ENCODE data around the gene OLIG1. TPM values are rescaled to one million over a fixed set of nuclear protein-coding genes. Genes with fewer than 3 reads are reported as not detected.

Gene OLIG1
- polyA plus RNA-seq, 1 experiment: not detected

- no peaks in the 10 kb centered on the region for H3K36me3 ChIP-seq (ENCODE audit: control insufficient read depth, insufficient read depth, low read length)
These were observed 9.1 kb downstream of the OLIG1 start for GRCh38 chr21:33078907-33079582.

GRCh38 chr21:33080376-33080775, 10.4 kb downstream of the OLIG1 start:
- H3K27me3 ChIP-seq (ENCODE audit: control insufficient read depth, insufficient read depth, low read length): peaks cover 12% of the 10 kb centered on the region
- H3K36me3 ChIP-seq (ENCODE audit: control insufficient read depth, insufficient read depth, low read length): no peaks in the 10 kb centered on the region
- CTCF ChIA-PET: interaction anchor here (1.4 kb wide), 1 partner anchor 9 kb away, joined by 3 read pairs; no protein-coding TSS in a partner anchor
- no peak overlapping the region for H3K4me3 ChIP-seq (ENCODE audit: low read depth, low read length)
- no peak for DNase-seq (ENCODE audit: low read depth)
- POLR2A ChIA-PET: no interaction called here
- no peak for TF ChIP-seq CTCF (IDR thresholded peaks at IDR 0.05; ENCODE audit: insufficient read depth, low read depth, low read length)

More at GRCh38 chr21:33078907-33079582, 9.1 kb downstream of the OLIG1 start:
- no peak for TF ChIP-seq CTCF (IDR thresholded peaks at IDR 0.05; ENCODE audit: insufficient read depth, low read depth, low read length)
- ChIA-PET POLR2A (no interaction called here), CTCF (interaction anchor here (0.9 to 1.1 kb wide), 2 partner anchors 14 to 139 kb away, joined by 3 to 5 read pairs; no protein-coding TSS in a partner anchor)
- Histone ChIP-seq H3K27me3 (ENCODE audit: control insufficient read depth, insufficient read depth, low read length) (peaks cover 22% of the 10 kb centered on the region), H3K4me3 (ENCODE audit: low read depth, low read length) (no peak overlapping the region)
- no peak for DNase-seq (ENCODE audit: low read depth)

- H3K4me3 ChIP-seq (ENCODE audit: low read depth, low read length): no peak overlapping the region
- CTCF ChIA-PET: interaction anchor here (1.4 kb wide), 1 partner anchor 8 kb away, joined by 3 read pairs; no protein-coding TSS in a partner anchor
- H3K36me3 ChIP-seq (ENCODE audit: control insufficient read depth, insufficient read depth, low read length): no peaks in the 10 kb centered on the region
- H3K27me3 ChIP-seq (ENCODE audit: control insufficient read depth, insufficient read depth, low read length): peaks cover 8% of the 10 kb centered on the region
- no peak for DNase-seq (ENCODE audit: low read depth)
- TF ChIP-seq CTCF (IDR thresholded peaks at IDR 0.05; ENCODE audit: insufficient read depth, low read depth, low read length): no peak
- POLR2A ChIA-PET: no interaction called here
These were observed 10.8 kb downstream of the OLIG1 start for GRCh38 chr21:33080776-33081175.

GRCh38 chr21:33088384-33088783, 18.4 kb downstream of the OLIG1 start:
- Histone ChIP-seq H3K36me3 (ENCODE audit: control insufficient read depth, insufficient read depth, low read length) (no peaks in the 10 kb centered on the region), H3K27me3 (ENCODE audit: control insufficient read depth, insufficient read depth, low read length) (peaks cover 4% of the 10 kb centered on the region), H3K4me3 (ENCODE audit: low read depth, low read length) (no peak overlapping the region)
- TF ChIP-seq CTCF (IDR thresholded peaks at IDR 0.05; ENCODE audit: insufficient read depth, low read depth, low read length): no peak
- POLR2A ChIA-PET: no interaction called here
- DNase-seq (ENCODE audit: low read depth): no peak
- CTCF ChIA-PET: no interaction called here

- no peak for DNase-seq (ENCODE audit: low read depth)
- Histone ChIP-seq H3K27me3 (ENCODE audit: control insufficient read depth, insufficient read depth, low read length) (peaks cover 4% of the 10 kb centered on the region), H3K36me3 (ENCODE audit: control insufficient read depth, insufficient read depth, low read length) (no peaks in the 10 kb centered on the region), H3K4me3 (ENCODE audit: low read depth, low read length) (no peak overlapping the region)
- TF ChIP-seq CTCF (IDR thresholded peaks at IDR 0.05; ENCODE audit: insufficient read depth, low read depth, low read length): no peak
- ChIA-PET POLR2A (no interaction called here), CTCF (interaction anchor here (1.0 kb wide), 1 partner anchor 9 kb away, joined by 3 read pairs; no protein-coding TSS in a partner anchor)
These were observed 19.6 kb downstream of the OLIG1 start for GRCh38 chr21:33089395-33090119.
